ENCODE data around the gene CLCF1. TPM values are rescaled to one million over a fixed set of nuclear protein-coding genes. Genes with fewer than 3 reads are reported as not detected.
A peak's percentile ranks its signal among the peaks of the same experiment; 100 is the strongest.

CLCF1 gene
- polyA plus RNA-seq, result 1 to 10 TPM; 1.4 to 2.2 TPM

GRCh38 chr11:67372993-67373647 lies at the start of gene CLCF1:
Gene CLCF1 (minus strand): TSS chr11:67373598. CDS start chr11:67373539, 59 bp downstream.
- Histone ChIP-seq H3K36me3 (ENCODE audit: control insufficient read depth in 2 of 2, insufficient read depth in 2 of 2, low read length in 1 of 2) (no peaks in the 10 kb centered on the region), H3K9me3 (ENCODE audit: control insufficient read depth in 2 of 2, insufficient read depth in 1 of 2, low read depth in 1 of 2, low read length in 1 of 2) (no peaks in the 10 kb centered on the region), H3K27me3 (ENCODE audit: control insufficient read depth in 1 of 2, insufficient read depth in 2 of 2, low read length in 2 of 2) (no peaks in the 10 kb centered on the region), H3K4me3 (ENCODE audit: low read depth in 1 of 2, low read length in 2 of 2) (peak within 1 kb of the TSS; percentile 52 to 69), H3K4me1 (ENCODE audit: control insufficient read depth in 2 of 2, insufficient read depth in 2 of 2, low read length in 1 of 2) (peaks cover 6 to 31% of the 10 kb centered on the region in 2 donors), H3K27ac (ENCODE audit: low read depth in 2 of 2, low read length in 1 of 2) (peak within 1 kb of the TSS; percentile 90 to 92)
- 1% methylated on average over 55 to 76 of the region's 76 CpGs for whole genome bisulfite sequencing, 2 donors

DNA sequence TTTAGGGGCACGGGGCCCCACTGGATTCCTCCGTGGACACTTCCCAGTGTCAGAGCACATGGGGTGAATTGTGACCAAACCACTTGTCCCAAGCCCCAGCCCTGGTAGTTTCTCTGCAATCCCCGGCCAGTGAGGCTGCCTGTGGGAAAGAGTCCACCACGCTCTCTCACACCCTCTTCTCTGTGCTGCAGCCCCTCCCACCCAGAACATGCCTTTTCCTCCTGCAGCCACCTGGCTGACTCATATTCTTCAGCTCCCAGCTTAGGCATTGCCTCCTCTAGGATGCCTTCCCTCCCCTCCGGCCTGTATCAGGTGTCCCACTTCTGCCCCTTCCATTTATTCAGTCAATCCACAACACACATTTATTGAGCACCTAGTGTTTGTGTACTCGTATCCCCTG lies 49.5 kb upstream of the CLCF1 start:
- Histone ChIP-seq H3K4me3 (ENCODE audit: low read depth in 1 of 2, low read length in 2 of 2) (no peak overlapping the region), H3K4me1 (ENCODE audit: control insufficient read depth in 2 of 2, insufficient read depth in 2 of 2, low read length in 1 of 2) (peaks cover 4 to 21% of the 10 kb centered on the region in 2 donors), H3K27me3 (ENCODE audit: control insufficient read depth in 1 of 2, insufficient read depth in 2 of 2, low read length in 2 of 2) (no peaks in the 10 kb centered on the region), H3K27ac (ENCODE audit: low read depth in 2 of 2, low read length in 1 of 2) (peak overlapping the region in 1 of 2 donors; percentile 62), H3K36me3 (ENCODE audit: control insufficient read depth in 2 of 2, insufficient read depth in 2 of 2, low read length in 1 of 2) (no peaks in the 10 kb centered on the region), H3K9me3 (ENCODE audit: control insufficient read depth in 2 of 2, insufficient read depth in 1 of 2, low read depth in 1 of 2, low read length in 1 of 2) (no peaks in the 10 kb centered on the region)
- WGBS, 2 donors, result 49 to 55% methylated on average over 6 of the region's 6 CpGs

DNA sequence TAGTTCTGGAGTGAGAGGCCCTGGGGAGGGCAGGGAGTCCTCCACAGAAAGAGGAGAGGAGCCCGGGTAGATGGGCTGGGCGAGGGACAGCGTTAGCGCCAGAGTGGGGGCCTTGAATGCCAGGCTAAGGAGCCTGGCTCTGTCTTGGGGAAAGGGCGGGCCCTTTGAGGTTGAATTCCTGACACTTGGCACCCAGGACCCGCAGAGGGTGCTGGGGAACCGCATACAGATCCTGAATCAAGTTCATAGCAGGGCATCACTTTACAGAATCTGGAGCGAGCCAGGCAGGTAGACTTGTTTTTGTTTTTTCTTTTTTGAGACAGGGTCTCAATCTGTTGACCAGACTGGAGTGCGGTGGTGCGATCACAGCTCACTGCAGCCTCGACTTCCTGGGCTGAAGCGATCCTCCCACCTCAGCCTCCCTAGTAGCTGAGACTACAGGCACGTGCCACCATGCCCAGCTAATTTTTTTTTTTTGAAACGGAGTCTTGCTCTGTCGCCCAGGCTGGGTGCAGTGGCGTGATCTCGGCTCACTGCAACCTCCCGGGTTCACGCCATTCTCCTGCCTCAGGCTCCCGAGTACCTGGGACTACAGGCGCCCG lies 48.1 kb upstream of the CLCF1 start:
- Histone ChIP-seq H3K27me3 (ENCODE audit: control insufficient read depth in 1 of 2, insufficient read depth in 2 of 2, low read length in 2 of 2) (no peaks in the 10 kb centered on the region), H3K27ac (ENCODE audit: low read depth in 2 of 2, low read length in 1 of 2) (peak overlapping the region; percentile 28 to 75), H3K9me3 (ENCODE audit: control insufficient read depth in 2 of 2, insufficient read depth in 1 of 2, low read depth in 1 of 2, low read length in 1 of 2) (no peaks in the 10 kb centered on the region), H3K36me3 (ENCODE audit: control insufficient read depth in 2 of 2, insufficient read depth in 2 of 2, low read length in 1 of 2) (no peaks in the 10 kb centered on the region), H3K4me3 (ENCODE audit: low read depth in 1 of 2, low read length in 2 of 2) (peak overlapping the region in 1 of 2 donors; percentile 61), H3K4me1 (ENCODE audit: control insufficient read depth in 2 of 2, insufficient read depth in 2 of 2, low read length in 1 of 2) (peaks cover 4 to 25% of the 10 kb centered on the region in 2 donors)
- 67 to 70% methylated on average over 22 of the region's 22 CpGs for WGBS, 2 donors

DNA sequence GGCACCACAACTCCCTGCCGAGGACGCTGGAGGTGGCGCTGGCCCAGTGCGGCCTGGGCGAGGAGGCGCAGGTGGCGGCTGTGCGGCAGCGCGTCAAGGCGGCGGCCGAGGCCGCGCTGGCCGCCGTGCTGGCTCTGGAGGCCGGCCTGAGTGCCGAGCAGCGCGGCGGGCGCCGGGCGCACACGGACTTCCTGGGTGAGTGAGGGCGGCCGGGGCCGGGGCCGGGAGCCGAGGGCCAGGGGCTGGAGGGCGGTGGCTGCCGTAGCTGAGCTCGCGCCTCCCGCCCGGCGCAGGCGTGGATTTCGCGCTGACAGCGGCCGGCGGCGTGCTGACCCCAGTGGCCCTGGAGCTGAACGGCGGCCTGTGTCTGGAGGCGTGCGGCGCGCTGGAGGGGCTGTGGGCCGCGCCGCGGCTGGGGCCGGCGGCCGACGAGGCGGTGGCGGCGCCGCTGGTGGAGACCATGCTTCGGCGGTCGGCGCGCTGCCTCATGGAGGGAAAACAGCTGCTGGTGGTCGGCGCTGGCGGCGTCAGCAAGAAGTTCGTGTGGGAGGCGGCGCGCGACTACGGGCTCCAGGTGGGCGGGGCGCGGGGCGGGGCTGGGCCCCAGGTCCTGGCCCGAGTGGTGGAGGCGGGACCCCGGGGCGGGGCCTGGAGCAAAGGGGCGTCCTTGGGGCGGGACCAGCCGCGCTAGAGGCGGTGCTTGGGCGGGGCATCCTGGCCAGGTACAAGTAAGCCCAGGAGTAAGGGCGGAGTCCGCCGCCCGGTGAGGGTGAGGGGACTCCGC lies 47.4 kb upstream of the CLCF1 start:
- H3K4me1 ChIP-seq (ENCODE audit: control insufficient read depth in 2 of 2, insufficient read depth in 2 of 2, low read length in 1 of 2), result peaks cover 8 to 28% of the 10 kb centered on the region in 2 donors
- WGBS, 2 donors, result 1% methylated on average over 92 to 97 of the region's 97 CpGs
- H3K27ac ChIP-seq (ENCODE audit: low read depth in 2 of 2, low read length in 1 of 2), result peak overlapping the region; percentile 94 to 95
- H3K9me3 ChIP-seq (ENCODE audit: control insufficient read depth in 2 of 2, insufficient read depth in 1 of 2, low read depth in 1 of 2, low read length in 1 of 2), result no peaks in the 10 kb centered on the region
- no peaks in the 10 kb centered on the region for H3K36me3 ChIP-seq (ENCODE audit: control insufficient read depth in 2 of 2, insufficient read depth in 2 of 2, low read length in 1 of 2)
- no peaks in the 10 kb centered on the region for H3K27me3 ChIP-seq (ENCODE audit: control insufficient read depth in 1 of 2, insufficient read depth in 2 of 2, low read length in 2 of 2)
- peak overlapping the region; percentile 61 to 78 for H3K4me3 ChIP-seq (ENCODE audit: low read depth in 1 of 2, low read length in 2 of 2)

DNA sequence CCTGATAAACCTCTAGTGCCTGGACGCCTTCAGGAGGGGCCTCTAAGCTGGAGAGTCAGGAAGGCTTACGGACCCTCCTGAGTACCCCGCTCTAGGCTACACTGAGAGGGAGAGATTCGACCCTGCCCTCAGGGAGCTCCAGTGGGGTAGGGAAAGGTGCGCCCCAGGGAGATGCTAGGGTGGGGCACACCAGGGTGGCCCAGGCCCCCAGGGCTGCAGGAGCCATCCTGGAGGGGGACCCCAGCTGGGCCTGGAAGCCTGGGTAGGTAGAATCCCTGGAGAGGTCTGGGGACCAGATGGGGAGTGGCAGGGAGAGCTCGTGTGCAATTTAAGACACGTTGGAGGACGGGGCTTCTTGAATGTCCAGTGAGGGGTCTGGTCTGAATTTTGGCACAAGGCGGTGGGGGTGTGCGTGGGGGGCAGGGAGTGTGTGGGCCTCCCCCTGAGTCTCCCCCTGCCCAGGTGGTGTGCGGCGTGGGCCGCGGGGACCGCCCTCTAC lies 46.8 kb upstream of the CLCF1 start:
- WGBS, 2 donors, result 33 to 35% methylated on average over 14 to 15 of the region's 15 CpGs
- peak overlapping the region; percentile 94 to 95 for H3K27ac ChIP-seq (ENCODE audit: low read depth in 2 of 2, low read length in 1 of 2)
- no peaks in the 10 kb centered on the region for H3K27me3 ChIP-seq (ENCODE audit: control insufficient read depth in 1 of 2, insufficient read depth in 2 of 2, low read length in 2 of 2)
- H3K4me3 ChIP-seq (ENCODE audit: low read depth in 1 of 2, low read length in 2 of 2), result peak overlapping the region; percentile 61 to 78
- peaks cover 12 to 30% of the 10 kb centered on the region in 2 donors for H3K4me1 ChIP-seq (ENCODE audit: control insufficient read depth in 2 of 2, insufficient read depth in 2 of 2, low read length in 1 of 2)
- H3K9me3 ChIP-seq (ENCODE audit: control insufficient read depth in 2 of 2, insufficient read depth in 1 of 2, low read depth in 1 of 2, low read length in 1 of 2), result no peaks in the 10 kb centered on the region
- H3K36me3 ChIP-seq (ENCODE audit: control insufficient read depth in 2 of 2, insufficient read depth in 2 of 2, low read length in 1 of 2), result no peaks in the 10 kb centered on the region

GRCh38 chr11:67419325-67420049 lies 46.1 kb upstream of the CLCF1 start:
- 86 to 88% methylated on average over 21 of the region's 21 CpGs for WGBS, 2 donors

DNA sequence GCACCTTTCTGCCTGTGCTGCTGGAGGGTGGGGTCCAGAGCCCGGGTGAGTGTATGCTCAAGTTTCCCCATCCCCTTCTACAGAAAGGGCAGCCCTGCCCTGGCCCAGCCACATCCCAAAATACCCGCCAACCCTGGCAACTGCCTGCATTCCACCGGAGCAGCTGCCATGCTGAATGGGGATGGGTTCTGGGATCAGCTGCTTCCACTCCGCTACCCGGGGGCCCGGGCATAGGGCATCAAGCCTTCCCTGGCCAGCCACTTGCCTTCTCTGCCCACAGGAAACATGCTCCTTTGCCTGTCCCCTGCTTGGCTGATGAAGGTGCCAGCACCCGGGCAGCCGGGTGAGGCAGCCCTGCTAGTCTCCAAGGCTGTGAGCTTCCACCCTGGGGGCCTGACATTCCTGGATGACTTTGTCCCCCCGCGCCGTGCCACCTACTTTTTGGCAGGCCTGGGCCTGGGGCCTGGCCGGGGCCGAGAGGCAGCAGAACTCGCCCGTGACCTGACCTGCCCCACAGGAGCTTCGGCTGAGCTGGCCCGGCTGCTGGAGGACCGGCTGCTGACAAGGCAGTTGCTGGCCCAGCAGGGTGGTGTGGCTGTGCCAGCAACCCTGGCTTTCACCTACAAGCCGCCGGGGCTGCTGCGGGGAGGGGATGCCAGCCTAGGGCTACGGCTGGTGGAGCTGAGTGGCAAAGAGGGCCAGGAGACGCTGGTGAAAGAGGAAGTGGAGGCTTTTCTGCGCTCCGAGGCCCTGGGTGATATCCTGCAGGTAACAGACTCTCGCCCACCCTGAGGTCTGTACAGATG lies 45.3 kb upstream of the CLCF1 start:
- H3K27me3 ChIP-seq (ENCODE audit: control insufficient read depth in 1 of 2, insufficient read depth in 2 of 2, low read length in 2 of 2), result no peaks in the 10 kb centered on the region
- peaks cover 14 to 34% of the 10 kb centered on the region in 2 donors for H3K4me1 ChIP-seq (ENCODE audit: control insufficient read depth in 2 of 2, insufficient read depth in 2 of 2, low read length in 1 of 2)
- no peaks in the 10 kb centered on the region for H3K9me3 ChIP-seq (ENCODE audit: control insufficient read depth in 2 of 2, insufficient read depth in 1 of 2, low read depth in 1 of 2, low read length in 1 of 2)
- WGBS, 2 donors, result 42 to 50% methylated on average over 26 of the region's 26 CpGs
- H3K36me3 ChIP-seq (ENCODE audit: control insufficient read depth in 2 of 2, insufficient read depth in 2 of 2, low read length in 1 of 2), result no peaks in the 10 kb centered on the region
- H3K27ac ChIP-seq (ENCODE audit: low read depth in 2 of 2, low read length in 1 of 2), result peak overlapping the region; percentile 27 to 56
- no peak overlapping the region for H3K4me3 ChIP-seq (ENCODE audit: low read depth in 1 of 2, low read length in 2 of 2)

More at GRCh38 chr11:67419325-67420049, 46.1 kb upstream of the CLCF1 start:
- Histone ChIP-seq H3K27me3 (ENCODE audit: control insufficient read depth in 1 of 2, insufficient read depth in 2 of 2, low read length in 2 of 2) (no peaks in the 10 kb centered on the region), H3K9me3 (ENCODE audit: control insufficient read depth in 2 of 2, insufficient read depth in 1 of 2, low read depth in 1 of 2, low read length in 1 of 2) (no peaks in the 10 kb centered on the region), H3K4me1 (ENCODE audit: control insufficient read depth in 2 of 2, insufficient read depth in 2 of 2, low read length in 1 of 2) (peaks cover 14 to 34% of the 10 kb centered on the region in 2 donors), H3K4me3 (ENCODE audit: low read depth in 1 of 2, low read length in 2 of 2) (no peak overlapping the region), H3K27ac (ENCODE audit: low read depth in 2 of 2, low read length in 1 of 2) (no peak overlapping the region), H3K36me3 (ENCODE audit: control insufficient read depth in 2 of 2, insufficient read depth in 2 of 2, low read length in 1 of 2) (no peaks in the 10 kb centered on the region)

DNA sequence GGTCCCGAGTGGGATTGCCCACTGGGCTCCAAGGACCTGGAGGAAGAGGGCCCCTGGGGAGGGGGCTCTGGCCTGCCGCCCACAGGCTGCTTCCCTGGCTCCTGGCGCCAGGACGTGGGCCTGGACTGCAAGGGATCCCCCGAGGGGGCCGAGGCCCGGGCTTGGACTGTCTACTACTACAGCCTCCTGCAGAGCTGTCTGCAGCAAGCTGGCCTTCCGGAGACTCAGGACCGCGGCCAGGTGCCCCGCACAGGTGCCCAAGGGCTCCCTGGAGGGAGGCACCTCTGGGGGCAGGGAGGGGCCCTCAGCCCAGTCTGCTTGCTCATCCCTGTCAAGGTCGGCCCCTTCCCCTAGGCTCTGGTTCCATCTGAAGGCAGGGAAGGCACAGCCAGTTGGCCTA lies 44.0 kb upstream of the CLCF1 start:
- Histone ChIP-seq H3K27ac (ENCODE audit: low read depth in 2 of 2, low read length in 1 of 2) (peak overlapping the region in 1 of 2 donors; percentile 38), H3K9me3 (ENCODE audit: control insufficient read depth in 2 of 2, insufficient read depth in 1 of 2, low read depth in 1 of 2, low read length in 1 of 2) (no peaks in the 10 kb centered on the region), H3K4me3 (ENCODE audit: low read depth in 1 of 2, low read length in 2 of 2) (no peak overlapping the region), H3K27me3 (ENCODE audit: control insufficient read depth in 1 of 2, insufficient read depth in 2 of 2, low read length in 2 of 2) (no peaks in the 10 kb centered on the region), H3K4me1 (ENCODE audit: control insufficient read depth in 2 of 2, insufficient read depth in 2 of 2, low read length in 1 of 2) (peaks cover 14 to 34% of the 10 kb centered on the region in 2 donors), H3K36me3 (ENCODE audit: control insufficient read depth in 2 of 2, insufficient read depth in 2 of 2, low read length in 1 of 2) (no peaks in the 10 kb centered on the region)
- 73 to 78% methylated on average over 12 of the region's 12 CpGs for WGBS, 2 donors
